ENCODE data around the gene ASB14.

Gene ASB14

GRCh38 chr3:57257678-57258077 is 34.8 kb downstream of the ASB14 start:
- DNase-seq (ENCODE audit: low spot score), result no peak

- no peak for DNase-seq (ENCODE audit: low spot score)
Measured at GRCh38 chr3:57256844-57257243, 35.6 kb downstream of the ASB14 start.

GRCh38 chr3:57252404-57252803 is 40.1 kb downstream of the ASB14 start:
- DNase-seq (ENCODE audit: low spot score), result no peak

GRCh38 chr3:57244946-57245345 is 47.5 kb downstream of the ASB14 start:
- no peak for DNase-seq (ENCODE audit: low spot score)

- no peak for DNase-seq (ENCODE audit: low spot score)
Measured at GRCh38 chr3:57234613-57235575, 57.6 kb downstream of the ASB14 start.

GRCh38 chr3:57233799-57234198 is 58.7 kb downstream of the ASB14 start:
- no peak for DNase-seq (ENCODE audit: low spot score)

- DNase-seq (ENCODE audit: low spot score), result no peak
Measured at GRCh38 chr3:57230006-57230405, 62.5 kb downstream of the ASB14 start.

GRCh38 chr3:57227930-57228751 is 64.3 kb downstream of the ASB14 start:
- peak; percentile 73 for DNase-seq (ENCODE audit: low spot score)

- peak; percentile 100 for DNase-seq (ENCODE audit: low spot score)
Measured at GRCh38 chr3:57227204-57227929, 65.1 kb downstream of the ASB14 start, which contains the start of gene APPL1. Gene APPL1 (plus strand): TSS chr3:57227729. CDS start chr3:57227884, 155 bp downstream.

- no peak for DNase-seq (ENCODE audit: low spot score)
Measured at GRCh38 chr3:57226176-57226575, 66.3 kb downstream of the ASB14 start.

GRCh38 chr3:57224856-57225255 is 67.6 kb downstream of the ASB14 start:
- peak; percentile 8 for DNase-seq (ENCODE audit: low spot score)

GRCh38 chr3:57221883-57222282 is 70.6 kb downstream of the ASB14 start:
- peak; percentile 62 for DNase-seq (ENCODE audit: low spot score)

All from GM03348 (cell line).